ENCODE results near the gene DIS3L. TPM values are rescaled to one million over a fixed set of nuclear protein-coding genes. Genes with fewer than 3 reads are reported as not detected.

DIS3L gene
- total RNA-seq, 2 experiments from 2014 or later = 22.6 to 24.3 TPM

DNA sequence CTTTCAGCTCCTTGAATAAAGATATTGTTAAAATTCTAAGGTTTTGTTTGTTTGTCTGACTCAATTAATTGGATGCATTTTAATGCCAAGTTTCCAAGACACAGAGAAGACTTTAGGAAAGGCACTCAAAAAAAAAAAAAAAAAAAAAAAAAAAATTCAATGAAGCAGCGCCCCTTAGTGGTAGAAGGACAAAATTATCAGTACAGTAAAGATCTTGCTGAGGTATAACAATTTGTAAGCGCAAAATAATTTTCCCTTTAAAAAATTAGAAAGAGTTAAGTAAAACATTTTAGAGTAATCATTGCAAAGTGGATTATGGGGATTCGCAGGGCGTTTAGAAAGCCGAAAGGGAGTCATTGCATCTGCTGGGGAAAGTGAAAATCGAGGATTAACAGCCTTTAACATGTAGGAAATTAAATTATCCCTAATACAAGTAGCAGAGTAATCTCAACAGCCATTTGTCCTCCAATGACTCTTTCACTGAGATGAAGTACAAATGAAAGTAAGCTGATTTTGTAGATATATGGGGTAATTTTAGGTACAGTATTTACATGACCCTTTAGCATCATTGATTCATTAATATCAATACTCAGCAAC, 5.8 kb upstream of the DIS3L start:
- ChIA-PET POLR2A (interaction anchor here (1.1 kb wide), 1 partner anchor 26 kb away, joined by 3 read pairs; no protein-coding TSS in a partner anchor), CTCF (interaction anchor here (0.7 kb wide), 7 partner anchors 34 to 653 kb away, joined by 3 to 5 read pairs (median 3); no protein-coding TSS in a partner anchor)
- Mint-ChIP-seq H3K36me3 (ENCODE audit: low read depth) (no peaks in the 10 kb centered on the region), H3K9me3 (no peaks in the 10 kb centered on the region), H3K27me3 (no peaks in the 10 kb centered on the region), H3K27ac (no peak overlapping the region), H3K4me3 (no peak overlapping the region), H3K4me1 (ENCODE audit: low read depth) (peaks cover 27% of the 10 kb centered on the region)
- DNase-seq (peak in 3 of 14 experiments; percentile 24 to 68 (median 59)), ATAC-seq (ENCODE audit: poor library complexity) (no peak)
- Histone ChIP-seq H3K4me3 (ENCODE audit: low read length) (no peak overlapping the region), H3K9me3 (ENCODE audit: control insufficient read depth in 1 of 2, insufficient read depth in 1 of 2, low read length in 2 of 2) (no peaks in the 10 kb centered on the region), H3K4me1 (ENCODE audit: insufficient read depth, low read length) (peaks cover 18% of the 10 kb centered on the region), H3K27me3 (ENCODE audit: control insufficient read depth in 1 of 2, insufficient read depth in 2 of 2, low read length in 2 of 2) (no peaks in the 10 kb centered on the region), H3K36me3 (ENCODE audit: insufficient read depth, low read length) (no peaks in the 10 kb centered on the region), H3K27ac (ENCODE audit: low read depth in 1 of 2, low read length in 2 of 2) (no peak overlapping the region)
- peak; percentile 91 for TF ChIP-seq CTCF (IDR thresholded peaks at IDR 0.05)
- intact Hi-C loops (cut with DNase I, micrococcal nuclease) = loop anchor here (1.0 to 10.0 kb wide), 3 partner anchors 649 to 693 kb away; no protein-coding TSS in a partner anchor

GRCh38 chr15:66288093-66288492, 5.3 kb upstream of the DIS3L start:
- ATAC-seq (ENCODE audit: poor library complexity) (no peak), DNase-seq (no peak)
- H3K9me3 ChIP-seq (ENCODE audit: control insufficient read depth in 1 of 2, insufficient read depth in 1 of 2, low read length in 2 of 2) = no peaks in the 10 kb centered on the region
- H3K27ac ChIP-seq (ENCODE audit: low read depth in 1 of 2, low read length in 2 of 2) = no peak overlapping the region
- Mint-ChIP-seq H3K36me3 (ENCODE audit: low read depth) (no peaks in the 10 kb centered on the region), H3K27ac (no peak overlapping the region), H3K4me3 (no peak overlapping the region), H3K27me3 (no peaks in the 10 kb centered on the region), H3K9me3 (no peaks in the 10 kb centered on the region), H3K4me1 (ENCODE audit: low read depth) (peaks cover 29% of the 10 kb centered on the region)
- H3K4me3 ChIP-seq (ENCODE audit: low read length) = no peak overlapping the region
- intact Hi-C loops (cut with DNase I, micrococcal nuclease) = loop anchor here in 1 of 2 experiments (2.0 to 10.0 kb wide), 2 partner anchors 649 to 693 kb away; no protein-coding TSS in a partner anchor
- H3K27me3 ChIP-seq (ENCODE audit: control insufficient read depth in 1 of 2, insufficient read depth in 2 of 2, low read length in 2 of 2) = no peaks in the 10 kb centered on the region
- no peak for TF ChIP-seq CTCF (IDR thresholded peaks at IDR 0.05)
- ChIA-PET POLR2A (no interaction called here), CTCF (no interaction called here)
- peaks cover 24% of the 10 kb centered on the region for H3K4me1 ChIP-seq (ENCODE audit: insufficient read depth, low read length)
- H3K36me3 ChIP-seq (ENCODE audit: insufficient read depth, low read length) = no peaks in the 10 kb centered on the region

DNA sequence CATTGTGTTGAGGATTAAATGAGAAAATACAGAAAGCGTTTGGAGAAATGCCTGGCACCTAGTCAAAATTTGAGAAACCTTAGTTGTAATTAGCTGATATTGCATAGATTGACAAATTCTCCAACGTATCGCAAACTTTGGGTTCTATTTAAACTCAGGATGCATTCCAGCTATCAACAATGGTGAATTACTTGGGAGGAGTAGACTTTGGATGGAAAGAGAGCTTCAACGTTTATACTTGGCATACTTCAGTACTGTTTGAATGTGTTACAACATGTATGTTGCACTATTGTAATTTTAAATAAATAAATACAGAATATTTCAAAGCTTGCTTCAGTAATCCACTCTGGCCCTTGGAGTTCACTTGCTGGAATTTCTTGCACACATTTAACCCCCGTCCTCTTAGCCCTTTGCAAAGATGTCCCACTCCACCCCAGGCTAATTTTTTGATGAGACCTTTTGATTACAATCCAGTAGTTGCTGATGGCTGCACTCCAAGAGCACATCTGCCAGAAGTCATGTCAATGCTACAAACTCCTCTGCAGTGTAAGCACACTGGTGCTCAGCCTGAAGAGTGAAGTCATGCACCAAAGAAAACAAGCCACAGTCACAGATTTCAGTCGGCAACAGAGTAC, 4.7 kb upstream of the DIS3L start:
- Mint-ChIP-seq H3K4me3 (no peak overlapping the region), H3K9me3 (no peaks in the 10 kb centered on the region), H3K27me3 (no peaks in the 10 kb centered on the region), H3K27ac (no peak overlapping the region), H3K4me1 (ENCODE audit: low read depth) (peaks cover 29% of the 10 kb centered on the region), H3K36me3 (ENCODE audit: low read depth) (no peaks in the 10 kb centered on the region)
- Histone ChIP-seq H3K36me3 (ENCODE audit: insufficient read depth, low read length) (no peaks in the 10 kb centered on the region), H3K27me3 (ENCODE audit: control insufficient read depth in 1 of 2, insufficient read depth in 2 of 2, low read length in 2 of 2) (no peaks in the 10 kb centered on the region), H3K9me3 (ENCODE audit: control insufficient read depth in 1 of 2, insufficient read depth in 1 of 2, low read length in 2 of 2) (no peaks in the 10 kb centered on the region), H3K27ac (ENCODE audit: low read depth in 1 of 2, low read length in 2 of 2) (no peak overlapping the region), H3K4me3 (ENCODE audit: low read length) (no peak overlapping the region), H3K4me1 (ENCODE audit: insufficient read depth, low read length) (peaks cover 25% of the 10 kb centered on the region)
- no peak for TF ChIP-seq CTCF (IDR thresholded peaks at IDR 0.05)
- intact Hi-C loops (cut with DNase I, micrococcal nuclease) = loop anchor here in 1 of 2 experiments (2.0 to 10.0 kb wide), 2 partner anchors 650 to 694 kb away; no protein-coding TSS in a partner anchor
- ChIA-PET POLR2A (no interaction called here), CTCF (no interaction called here)
- ATAC-seq (ENCODE audit: poor library complexity) (no peak), DNase-seq (no peak)
